Epidermal melanocyte (primary cell): ENCODE results near the gene MED9.

Source experiments
- DNase-seq: peaks from one replicate; pipeline ENCODE4 v3.0.0; 2011; ENCODE audit warnings: low spot score; ENCODE audit not compliant: insufficient read length

MED9 gene

DNA sequence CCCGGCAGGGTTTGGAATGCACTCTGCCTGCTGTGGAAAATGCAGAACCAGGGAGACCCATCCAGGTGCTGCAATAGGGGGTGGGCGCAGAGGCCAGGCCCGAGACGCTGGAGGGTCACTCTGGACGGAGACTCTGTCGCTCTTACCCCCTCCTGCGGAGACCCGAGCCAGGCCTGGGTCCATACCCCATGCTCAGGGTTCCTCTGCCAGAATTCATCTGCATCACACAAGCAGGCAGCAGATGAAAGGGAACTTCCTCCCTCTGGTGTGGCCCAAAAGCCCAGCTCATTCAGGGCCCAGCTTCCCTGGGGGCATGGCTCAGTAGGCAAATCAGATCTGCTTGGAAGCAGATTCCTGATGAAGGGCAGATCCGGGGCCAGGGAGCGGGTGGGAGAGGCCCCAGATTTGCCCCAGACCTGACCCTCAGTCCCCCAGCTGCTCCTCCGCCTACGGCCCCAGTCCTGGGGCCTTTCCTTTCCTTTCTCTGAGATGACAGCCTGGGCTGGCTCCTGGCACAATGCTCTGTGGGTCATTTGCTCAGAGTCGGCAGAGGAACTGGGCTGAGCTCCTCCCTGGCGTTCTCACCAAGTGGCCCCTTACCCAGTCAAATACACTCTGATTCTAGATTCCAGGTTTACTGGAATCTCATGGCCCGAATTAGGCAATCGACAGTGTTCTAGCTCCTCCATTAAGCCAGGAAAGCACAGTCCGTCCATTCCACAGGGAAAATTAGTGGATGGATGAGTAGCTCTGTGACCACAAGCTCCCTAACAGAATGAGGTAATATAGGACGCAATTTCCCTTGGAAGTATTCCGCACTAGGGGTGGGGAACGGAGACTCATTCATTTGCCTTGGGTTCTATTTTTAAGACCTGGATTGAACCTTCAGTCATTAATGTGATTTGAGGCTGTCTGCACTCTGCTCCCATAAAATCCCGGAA, 38.5 kb downstream of the MED9 start:
- DNase-seq: no peak

DNA sequence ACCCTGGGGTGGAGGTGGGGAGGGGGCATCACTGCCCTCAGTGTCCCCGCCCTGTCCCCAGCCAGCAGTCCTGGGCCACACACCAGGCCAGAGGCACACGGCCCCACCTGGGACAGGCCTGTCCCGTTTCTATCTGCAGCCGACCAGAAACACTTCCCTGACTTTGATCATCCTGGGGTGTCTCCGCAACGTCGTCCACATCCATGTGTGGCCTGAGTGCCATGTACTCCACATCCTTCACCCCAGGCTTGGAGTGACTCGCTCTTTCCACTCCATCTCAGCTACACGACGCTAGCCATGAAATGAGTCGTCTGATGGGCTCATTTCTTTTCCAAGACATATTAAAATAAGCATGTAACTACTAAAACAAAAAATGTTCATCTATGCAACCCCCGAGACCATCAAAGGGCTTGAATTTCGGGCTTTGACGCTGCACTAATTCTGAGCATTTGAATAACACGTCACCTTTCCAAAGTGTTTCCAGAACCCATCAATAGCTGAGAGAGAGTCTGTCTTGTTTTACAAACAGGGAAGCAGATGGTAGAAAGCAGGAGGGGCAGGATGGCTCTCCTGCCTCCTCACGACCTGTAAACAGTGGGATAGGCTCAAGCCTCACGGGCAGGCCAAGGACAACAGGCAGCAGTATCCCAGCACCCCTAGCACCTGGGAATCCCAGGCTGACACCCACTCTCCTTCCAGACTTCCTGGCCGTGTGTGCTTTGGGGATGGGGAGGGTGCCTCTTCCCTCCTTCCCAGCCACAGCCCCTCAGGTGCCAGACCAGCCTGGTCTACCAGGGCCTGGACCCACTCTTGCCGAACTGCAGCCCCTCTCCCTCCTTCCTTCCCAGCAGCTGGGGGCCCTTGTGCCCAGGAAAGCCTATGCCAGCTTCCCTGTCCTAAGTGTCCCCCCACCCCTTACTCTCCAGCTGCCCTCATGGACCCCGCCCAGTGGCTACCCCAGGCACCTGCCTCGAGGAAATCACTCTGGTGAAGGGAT, 39.4 kb downstream of the MED9 start:
- DNase-seq: no peak

DNA sequence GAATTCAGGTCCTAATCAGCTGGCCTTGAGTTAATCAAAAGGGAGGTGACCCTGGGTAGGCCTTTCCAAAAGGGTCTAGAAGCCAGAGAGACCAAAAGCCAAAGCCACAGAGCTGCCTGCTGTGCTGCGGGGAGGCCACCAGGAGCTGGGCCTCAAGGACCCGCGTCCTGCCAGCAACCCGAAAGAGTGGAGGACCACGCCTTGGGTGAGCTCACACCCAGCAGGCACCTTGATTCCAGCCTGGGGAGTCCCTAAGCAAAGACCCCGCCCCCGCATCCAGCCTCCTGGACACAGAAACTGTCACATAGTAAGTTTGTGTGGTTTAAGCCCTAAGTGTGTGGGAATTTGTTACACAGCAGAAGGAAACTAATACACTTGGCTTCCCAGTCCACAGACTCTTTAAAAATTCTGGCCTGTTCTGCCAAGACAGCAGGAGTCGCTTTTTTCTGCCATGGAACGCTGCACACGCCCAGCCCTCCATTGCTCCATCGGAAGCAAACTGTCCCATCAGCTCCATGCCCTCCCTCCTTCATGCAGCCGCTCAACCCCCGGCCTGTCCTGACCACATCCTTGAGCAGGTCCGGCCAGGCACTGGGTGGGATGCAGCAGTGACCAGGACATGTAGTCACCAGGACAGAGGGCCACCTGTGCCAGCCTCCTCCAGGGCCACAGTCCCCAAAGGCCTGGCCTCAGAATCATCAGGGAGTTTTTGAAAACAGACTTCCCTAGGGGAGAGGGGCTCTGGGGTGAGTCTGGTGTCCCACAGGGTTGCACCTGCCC, 40.3 kb downstream of the MED9 start:
- DNase-seq: no peak

DNA sequence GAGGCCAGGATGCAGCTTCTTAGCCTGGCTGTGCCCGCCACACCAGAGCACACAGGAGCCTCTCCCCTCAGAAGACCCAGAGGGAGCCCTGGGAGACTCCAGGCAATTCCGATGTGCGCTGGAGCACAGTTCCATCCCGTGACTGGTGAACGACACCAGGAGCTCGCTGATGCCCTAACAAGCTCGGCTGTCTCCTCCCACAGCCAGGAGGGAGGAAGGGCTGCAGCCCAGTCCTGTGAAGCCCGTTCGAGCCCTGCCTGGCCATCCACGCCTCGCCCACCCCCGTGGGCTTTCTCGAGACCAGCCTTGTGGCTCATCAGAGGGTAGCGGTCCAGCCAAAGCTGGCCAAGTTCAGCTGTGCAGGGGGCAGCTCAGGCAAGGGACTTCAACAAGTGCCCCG, 41.2 kb downstream of the MED9 start:
- no peak for DNase-seq

DNA sequence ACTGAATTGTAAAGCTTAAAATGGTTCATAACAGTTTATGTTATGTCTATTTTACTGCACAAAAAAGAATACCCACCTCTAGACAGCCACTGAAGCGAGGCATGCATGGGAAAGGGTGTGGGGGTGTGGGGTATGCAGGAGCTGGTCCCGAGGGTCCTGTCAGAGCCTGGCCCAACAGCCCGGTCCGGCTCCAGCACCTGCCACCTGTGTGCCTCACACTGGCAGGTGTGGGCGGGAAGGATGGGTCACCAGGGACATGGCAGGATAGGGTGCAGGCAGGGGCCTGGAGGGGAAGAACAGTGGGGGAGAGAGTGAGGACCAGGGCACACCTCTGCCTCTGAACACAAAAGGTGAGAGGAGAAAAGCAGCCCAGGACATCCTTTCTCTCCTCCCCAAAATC, 42.2 kb downstream of the MED9 start:
- DNase-seq: no peak

DNA sequence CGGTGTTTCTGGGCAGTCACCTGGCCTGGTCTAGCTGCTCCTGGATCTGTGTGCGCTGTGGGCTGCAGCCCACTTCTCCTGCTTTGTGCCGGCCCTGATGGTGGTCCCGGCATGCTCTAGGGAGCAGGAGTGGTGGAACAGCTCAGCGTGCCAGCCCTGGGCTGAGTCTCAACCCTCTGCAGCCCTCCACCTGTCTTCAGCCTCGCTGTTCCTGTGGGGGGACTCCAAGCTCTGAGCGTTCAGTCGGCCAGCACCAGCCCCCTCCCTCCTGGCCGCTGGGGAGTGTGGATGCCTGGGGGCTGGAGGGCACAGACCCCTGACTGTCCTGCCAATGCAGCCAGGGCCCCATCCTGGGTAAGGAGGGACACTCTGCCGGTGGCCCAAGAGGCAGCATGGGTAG, 43.1 kb downstream of the MED9 start:
- DNase-seq: no peak

DNA sequence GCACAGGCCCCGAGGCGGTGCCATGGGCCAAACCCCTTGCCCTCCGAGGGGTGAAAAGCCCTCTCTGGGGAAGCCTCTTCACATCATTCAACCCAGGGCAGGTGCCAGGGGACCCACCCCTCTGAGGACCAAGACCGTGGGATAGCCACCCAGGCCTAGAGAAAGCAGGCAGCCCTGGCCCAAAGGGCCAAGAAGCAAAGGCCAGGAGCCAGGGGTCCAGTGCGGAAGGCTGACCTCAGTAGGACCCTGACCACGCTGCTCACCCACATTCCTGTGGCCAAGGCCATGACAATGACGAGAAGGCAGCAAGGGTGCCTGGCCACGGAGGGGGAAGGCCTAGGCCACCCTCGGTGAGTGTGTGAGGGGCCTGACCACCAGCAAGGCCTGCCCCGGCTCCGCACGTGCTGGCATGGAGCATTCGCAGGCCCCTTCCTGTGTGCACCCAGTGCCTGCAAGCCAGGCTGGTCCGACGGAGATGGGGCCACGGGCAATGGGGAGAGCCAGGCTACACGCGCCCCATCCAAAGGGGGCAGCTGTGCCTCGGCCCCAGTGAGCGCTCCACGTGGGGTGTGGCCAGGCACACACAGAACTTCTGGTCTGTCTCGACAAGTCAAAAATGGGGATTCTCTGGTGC, 43.9 kb downstream of the MED9 start:
- no peak for DNase-seq

DNA sequence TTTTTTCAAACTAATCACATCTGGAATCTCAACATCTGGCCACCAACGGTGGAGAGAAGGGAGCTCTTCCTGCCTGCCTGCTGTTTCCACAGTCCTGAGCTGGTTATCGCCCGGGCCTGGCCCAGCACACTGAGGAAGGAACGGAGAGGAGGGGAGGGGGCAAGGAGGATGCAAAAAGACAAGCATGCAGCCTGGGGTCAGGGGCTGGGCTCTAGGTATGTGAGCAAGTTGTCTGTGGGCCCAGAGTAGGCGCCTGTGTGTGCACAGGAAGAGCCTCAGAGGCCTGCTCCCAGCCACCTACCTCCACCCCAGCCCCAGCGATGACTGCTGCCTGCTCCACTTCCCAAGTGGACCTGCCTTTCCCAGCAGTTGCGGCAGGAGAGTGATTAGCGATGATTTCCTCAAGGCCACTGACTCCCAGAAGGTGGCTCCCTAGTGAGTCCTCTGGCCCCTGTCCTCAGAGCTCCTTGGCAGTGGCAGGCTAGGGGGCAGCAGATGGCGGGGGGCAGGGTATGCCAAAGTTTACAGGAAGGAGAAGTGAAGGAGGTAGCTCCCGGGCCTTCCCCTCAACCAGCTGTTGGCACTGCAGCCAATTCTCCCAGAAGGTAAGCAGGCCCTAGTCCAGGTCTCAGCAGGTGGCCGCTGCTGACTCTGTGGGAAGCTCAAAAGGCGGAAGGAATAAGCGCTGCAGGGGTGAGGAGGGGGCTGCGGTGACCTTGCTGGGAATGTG, 46.4 kb downstream of the MED9 start:
- DNase-seq: no peak

DNA sequence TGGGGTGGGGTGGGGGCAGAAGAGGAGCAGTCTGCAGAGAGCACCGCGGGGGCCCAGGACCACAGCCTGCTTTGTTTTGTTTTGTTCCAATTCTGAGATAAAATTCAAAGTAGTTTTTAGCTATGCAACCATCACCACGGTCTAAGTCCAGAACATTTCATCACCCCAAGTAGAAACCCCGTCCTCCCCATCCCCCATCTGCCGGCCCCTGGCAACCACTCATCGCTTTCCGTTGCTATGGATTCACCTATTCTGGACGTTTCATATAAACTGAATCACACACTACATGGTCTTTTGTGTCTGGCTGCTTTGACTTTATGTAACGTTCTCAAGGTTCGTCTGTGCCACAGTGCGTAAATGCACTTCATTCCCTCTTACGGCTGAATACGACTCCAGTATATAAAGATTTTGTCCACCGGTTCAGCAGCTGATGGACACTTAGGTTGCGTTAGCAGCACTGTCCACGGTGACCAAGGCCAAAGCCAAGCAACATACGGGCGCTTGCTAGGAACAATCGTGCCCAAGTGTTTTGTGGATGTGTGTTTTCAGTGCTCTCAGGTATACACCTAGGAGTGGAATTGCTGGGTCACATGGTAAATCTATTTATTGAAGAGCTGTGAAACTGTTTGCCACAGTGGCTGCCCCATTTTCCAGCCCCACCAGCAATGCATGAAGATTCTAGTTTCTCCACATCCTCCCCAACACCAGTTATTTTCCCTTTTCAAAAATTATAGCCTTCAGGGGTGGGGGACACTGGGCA, 47.1 kb downstream of the MED9 start:
- no peak for DNase-seq

DNA sequence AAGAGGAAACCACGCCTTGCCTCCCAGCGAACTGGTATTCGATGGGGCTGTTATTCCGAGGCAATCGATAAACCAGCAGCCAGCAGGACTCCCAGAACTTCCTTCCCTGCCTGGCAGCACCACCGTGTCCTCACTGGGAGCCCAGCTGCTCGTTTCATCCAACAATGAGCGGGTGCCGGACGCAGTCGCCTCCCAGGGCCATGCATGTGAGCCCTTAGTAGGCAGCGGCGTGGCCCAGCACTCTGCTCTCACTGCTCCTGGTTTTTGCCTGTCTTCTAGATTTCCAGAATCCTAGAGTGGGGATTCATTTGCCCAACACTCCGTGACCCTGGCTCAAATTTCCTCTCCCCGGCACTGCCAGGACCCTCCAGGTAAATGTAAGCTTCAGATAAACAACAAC, 48.5 kb downstream of the MED9 start:
- no peak for DNase-seq

DNA sequence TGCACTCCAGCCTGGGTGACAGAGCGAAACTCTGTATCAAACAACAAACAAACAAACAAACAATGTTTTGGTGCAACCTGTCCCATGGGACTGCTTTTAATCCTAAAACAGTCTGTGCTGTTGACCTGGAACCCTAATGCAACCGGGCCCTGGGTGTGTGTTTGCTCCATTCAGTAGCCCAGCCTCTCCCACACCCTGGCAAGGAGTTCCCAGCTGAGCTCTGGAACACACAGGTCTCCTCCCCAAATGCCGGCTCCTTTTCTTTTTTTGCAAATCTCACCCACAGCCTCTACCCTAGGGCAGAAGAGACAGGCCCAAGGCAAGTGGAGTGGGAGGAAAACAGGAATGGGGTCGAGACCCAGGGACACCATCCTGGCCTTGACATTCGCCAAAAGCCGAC, 49.2 kb downstream of the MED9 start:
- no peak for DNase-seq

DNA sequence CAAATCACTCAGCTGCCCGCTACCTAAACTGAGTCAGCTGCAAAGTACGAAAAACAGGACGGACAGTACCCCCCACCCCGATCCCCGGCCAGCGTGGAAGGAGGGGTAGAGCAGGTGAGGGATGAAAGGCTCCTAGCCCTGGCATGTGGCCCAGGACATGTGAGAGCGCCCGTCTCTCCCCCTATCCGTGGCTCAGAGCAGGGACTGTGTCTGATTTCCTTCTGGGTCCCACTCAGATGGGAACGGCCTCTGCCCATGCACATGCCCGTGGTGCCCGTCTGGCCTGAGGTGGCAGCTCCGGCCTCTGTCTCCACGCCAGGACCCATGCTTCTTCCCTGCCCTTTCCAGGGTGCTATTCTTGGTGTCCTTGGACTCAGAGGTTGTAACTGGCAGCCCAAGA, 49.6 kb downstream of the MED9 start:
- DNase-seq: no peak

DNA sequence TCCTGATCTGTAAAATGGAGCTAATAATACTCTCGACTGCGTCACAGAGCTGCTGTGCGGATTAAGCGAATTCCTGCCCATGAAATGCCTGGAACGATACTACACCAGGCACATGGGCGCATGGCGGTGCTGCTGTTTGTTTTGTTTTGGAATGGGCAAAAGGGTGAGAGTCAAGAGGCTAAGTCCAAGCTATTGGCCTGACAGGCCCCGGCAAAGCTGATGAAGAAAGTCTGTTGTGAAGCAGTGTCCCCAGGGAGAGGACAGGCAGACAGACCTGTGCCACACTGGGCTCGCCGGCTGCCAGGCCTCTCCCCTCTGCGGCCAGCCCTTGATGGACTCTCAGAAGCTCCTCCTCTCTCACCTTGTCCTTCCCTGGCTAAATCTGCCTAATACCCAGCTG, 50.7 kb downstream of the MED9 start:
- DNase-seq: no peak

DNA sequence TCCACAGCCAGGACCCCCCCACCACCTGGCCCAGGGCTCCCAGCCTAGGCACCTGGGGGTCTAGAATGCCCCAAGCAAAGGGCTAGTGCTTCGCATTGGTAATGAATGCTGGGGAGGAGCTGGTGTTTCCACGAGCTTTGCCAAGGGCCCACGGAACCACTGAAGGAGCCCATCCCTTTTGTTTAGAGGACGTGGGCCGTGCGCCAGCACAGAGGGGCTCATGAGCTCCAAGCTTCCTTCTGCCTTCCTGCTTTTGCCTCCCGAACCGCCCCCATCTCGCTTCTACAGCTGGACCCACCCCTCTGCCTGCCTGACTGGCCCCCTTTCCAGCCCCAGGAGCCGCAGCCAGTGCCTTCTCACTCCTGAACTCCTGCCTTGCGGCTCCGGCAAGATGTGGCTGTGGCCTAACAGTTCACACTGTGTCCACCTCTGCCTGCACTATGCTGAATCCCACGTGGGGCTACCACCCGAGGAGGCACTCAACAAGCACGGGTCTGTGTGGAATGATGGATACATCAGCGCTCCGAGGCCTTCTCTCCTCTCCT, 51.2 kb downstream of the MED9 start:
- DNase-seq: no peak

DNA sequence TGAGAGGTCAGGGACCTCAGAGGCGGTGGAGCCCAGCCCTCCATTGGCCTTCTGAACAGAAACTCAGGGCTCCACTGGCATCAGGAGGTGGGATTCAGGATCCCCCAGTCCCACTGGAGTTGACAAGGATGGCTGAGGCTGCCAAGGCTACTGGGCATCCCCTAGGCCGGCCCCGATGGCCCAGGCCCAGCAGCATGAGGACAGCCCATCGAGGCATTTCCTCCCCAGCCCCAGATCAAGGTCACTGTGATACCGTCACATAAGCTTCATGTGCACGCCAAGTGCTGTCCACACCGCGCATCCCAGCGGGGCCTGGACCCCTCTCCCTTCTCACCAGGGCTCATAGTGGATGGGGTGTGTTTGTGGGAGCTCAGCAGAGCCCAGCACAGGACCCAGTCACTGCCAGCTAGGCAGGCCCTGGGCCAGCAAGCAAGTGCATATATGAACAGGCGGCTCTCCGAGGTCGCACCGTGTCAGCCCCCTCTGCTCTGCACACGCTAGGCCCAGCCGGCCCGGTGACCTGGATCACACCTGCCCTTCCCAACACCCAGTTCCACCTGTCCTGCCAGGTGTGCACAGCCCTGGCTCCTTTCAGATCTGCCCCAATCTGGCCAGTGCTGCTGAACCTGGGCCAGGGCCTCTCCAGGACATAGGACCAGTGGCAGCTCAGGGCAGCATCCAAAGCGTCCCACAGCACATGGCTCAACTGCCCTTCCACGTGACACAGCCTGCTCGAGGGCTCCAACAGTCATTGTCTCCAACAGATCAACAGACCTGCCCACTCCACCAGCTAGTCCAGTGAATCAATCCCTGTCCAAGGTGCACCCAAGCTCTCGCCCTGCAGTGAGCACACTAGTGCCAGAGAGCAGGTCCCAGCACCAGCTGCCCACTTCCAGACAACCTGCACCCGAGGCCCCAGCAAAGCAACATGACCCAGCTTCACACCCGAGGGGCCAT, 52.2 kb downstream of the MED9 start:
- no peak for DNase-seq

DNA sequence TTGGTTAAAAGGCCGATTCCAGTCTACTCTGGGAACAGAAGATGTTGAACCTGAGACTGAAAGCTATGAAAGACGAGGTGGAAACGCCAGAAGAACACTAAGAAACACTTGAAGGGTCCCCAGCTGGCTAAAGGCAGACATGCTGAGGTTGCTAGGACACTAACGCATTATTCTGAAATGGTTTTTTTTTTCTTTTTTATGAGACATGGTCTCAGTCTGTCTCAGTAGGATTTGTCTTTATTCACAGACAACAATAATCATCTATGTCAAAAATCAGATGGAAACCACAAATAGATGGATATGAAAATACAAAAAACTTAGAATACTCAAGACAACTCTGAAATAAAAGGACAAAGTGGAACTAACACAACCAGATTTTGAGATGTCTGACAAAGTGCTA, 54.4 kb downstream of the MED9 start:
- no peak for DNase-seq

DNA sequence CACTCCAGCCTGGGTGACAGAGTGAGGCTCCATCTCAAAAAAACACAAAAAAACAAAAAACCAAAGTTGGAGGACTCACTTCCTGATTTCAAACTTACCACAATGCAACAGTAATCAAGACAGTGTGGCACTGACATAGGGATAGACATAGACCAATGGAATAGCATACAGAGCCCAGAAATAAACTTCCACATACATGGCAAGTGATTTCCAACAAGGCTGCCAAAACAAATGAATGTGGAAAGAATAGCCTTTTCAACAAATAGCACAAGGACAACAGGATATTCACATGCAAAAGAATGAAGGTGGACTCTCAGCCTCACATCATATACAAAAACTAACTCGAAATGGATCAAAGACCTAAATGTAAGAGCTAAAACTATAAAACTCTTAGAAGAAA, 56.2 kb downstream of the MED9 start:
- no peak for DNase-seq

DNA sequence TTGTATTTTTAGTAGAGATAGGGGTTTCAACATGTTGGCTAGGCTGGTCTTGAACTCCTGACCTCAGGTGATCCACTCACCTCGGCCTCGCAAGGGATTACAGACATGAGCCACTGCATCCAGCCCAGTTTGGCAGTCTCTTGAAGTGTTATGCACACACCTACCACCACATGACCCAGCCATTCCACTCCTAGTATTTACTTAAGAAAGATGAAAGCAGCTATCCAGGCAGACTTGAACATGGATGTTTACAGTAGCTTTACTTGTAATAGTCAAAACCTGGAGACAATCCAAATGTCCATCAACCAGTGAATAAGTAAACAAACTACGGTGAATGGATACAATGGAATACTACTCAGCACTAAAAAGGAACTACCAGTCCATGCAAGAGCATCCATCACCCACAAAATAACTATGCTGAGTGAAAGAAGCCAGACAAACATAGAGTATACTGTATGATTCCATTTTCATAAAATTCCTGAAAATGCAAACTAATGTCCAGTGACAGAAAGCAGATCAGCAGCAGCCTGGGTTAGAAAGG, 57.2 kb downstream of the MED9 start:
- DNase-seq: no peak
